ENCODE measurements around the gene MCRIP1. TPM values are rescaled to one million over a fixed set of nuclear protein-coding genes. Genes with fewer than 3 reads are reported as not detected.

MCRIP1 gene
- total and polyA plus RNA-seq, 2 of the 13 experiments (the other 11 are each of a cell fraction or from before 2014, with no cell fraction given), result 79.7 to 84.9 TPM

GRCh38 chr17:81867170-81867990 is 34.3 kb upstream of the MCRIP1 start (continued):
- no peak for TF ChIP-seq ZBED4 (CRISPR knock-in tag; IDR thresholded peaks at IDR 0.05; ENCODE audit: borderline replicate concordance)
- no peak for TF ChIP-seq RFXANK (CRISPR knock-in tag; IDR thresholded peaks at IDR 0.05)
- TF ChIP-seq CHD4 (IDR thresholded peaks at IDR 0.05; ENCODE audit: borderline replicate concordance, low read length), result no peak
- no peak for TF ChIP-seq ZNF775 (CRISPR knock-in tag; IDR thresholded peaks at IDR 0.05; ENCODE audit: borderline replicate concordance)
- TF ChIP-seq ZBTB8A (CRISPR knock-in tag; IDR thresholded peaks at IDR 0.05; ENCODE audit: borderline replicate concordance, low read depth), result no peak
- no peak for TF ChIP-seq JUNB (CRISPR knock-in tag; IDR thresholded peaks at IDR 0.05; ENCODE audit: borderline replicate concordance)
- TF ChIP-seq TEAD3 (CRISPR knock-in tag; optimal IDR thresholded peaks at IDR 0.05; ENCODE audit: borderline replicate concordance), result no peak
- TF ChIP-seq ZNF451 (CRISPR knock-in tag; IDR thresholded peaks at IDR 0.05), result peak; percentile 54; the same call in 1 of the 2 replicates
- no peak; the same call in 1 of the 2 replicates for TF ChIP-seq BRF2 (CRISPR knock-in tag; IDR thresholded peaks at IDR 0.05)
- TF ChIP-seq ZNF10 (CRISPR knock-in tag; IDR thresholded peaks at IDR 0.05; ENCODE audit: borderline replicate concordance, low read depth), result no peak
- no peak for TF ChIP-seq TBP (CRISPR knock-in tag; IDR thresholded peaks at IDR 0.05)
- TF ChIP-seq GPBP1L1 (CRISPR knock-in tag; IDR thresholded peaks at IDR 0.05), result no peak
- TF ChIP-seq ZNF572 (CRISPR knock-in tag; IDR thresholded peaks at IDR 0.05), result peak; percentile 91
- TF ChIP-seq ZNF800 (CRISPR knock-in tag; IDR thresholded peaks at IDR 0.05), result 0 out of 2 replicates have a peak, but pooled peaks have one; percentile 40
- TF ChIP-seq NONO (IDR thresholded peaks at IDR 0.05), result no peak
- peak; percentile 69; the same call in 1 of the 2 replicates for TF ChIP-seq NONO (CRISPR knock-in tag; conservative IDR thresholded peaks at IDR 0.05)
- peak; percentile 45; the same call in 1 of the 2 replicates for TF ChIP-seq ZNF160 (CRISPR knock-in tag; IDR thresholded peaks at IDR 0.05)
- TF ChIP-seq ZNF841 (CRISPR knock-in tag; IDR thresholded peaks at IDR 0.05; ENCODE audit: borderline replicate concordance), result no peak
- no peak for TF ChIP-seq MAZ (IDR thresholded peaks at IDR 0.05; ENCODE audit: borderline replicate concordance, low read depth, low read length)
- peak; percentile 47; the same call in 1 of the 2 replicates for TF ChIP-seq MAZ (CRISPR knock-in tag; IDR thresholded peaks at IDR 0.05; ENCODE audit: low read depth)
- no peak; the same call in 1 of the 2 replicates for TF ChIP-seq FOXA3 (CRISPR knock-in tag; IDR thresholded peaks at IDR 0.05)
